ENCODE measurements around the gene KLF9.

Gene KLF9

GRCh38 chr9:70435948-70436347, 21.5 kb upstream of the KLF9 start:
- Mint-ChIP-seq H3K4me1 (peaks cover 9% of the 10 kb centered on the region), H3K4me3 (no peak overlapping the region), H3K36me3 (no peaks in the 10 kb centered on the region), H3K9me3 (no peaks in the 10 kb centered on the region), H3K27ac (no peak overlapping the region)
- ATAC-seq (no peak), DNase-seq (ENCODE audit: low spot score in 2 of 2) (no peak)

- no peak for DNase-seq (ENCODE audit: low spot score in 2 of 2)
- Mint-ChIP-seq H3K36me3 (no peaks in the 10 kb centered on the region), H3K4me1 (peaks cover 4% of the 10 kb centered on the region), H3K9me3 (no peaks in the 10 kb centered on the region), H3K4me3 (no peak overlapping the region), H3K27ac (no peak overlapping the region)
- no peak for ATAC-seq
Observed at GRCh38 chr9:70429899-70430298, 15.4 kb upstream of the KLF9 start.

- Mint-ChIP-seq H3K4me1 (peaks cover 8% of the 10 kb centered on the region), H3K4me3 (no peak overlapping the region), H3K9me3 (no peaks in the 10 kb centered on the region), H3K27ac (no peak overlapping the region), H3K36me3 (no peaks in the 10 kb centered on the region)
- DNase-seq (ENCODE audit: low spot score in 2 of 2) (no peak), ATAC-seq (no peak)
Observed at GRCh38 chr9:70428781-70429180, 14.3 kb upstream of the KLF9 start.

GRCh38 chr9:70427161-70427945, 12.9 kb upstream of the KLF9 start:
- H3K36me3 Mint-ChIP-seq, result no peaks in the 10 kb centered on the region
- H3K4me3 Mint-ChIP-seq, result no peak overlapping the region
- no peaks in the 10 kb centered on the region for H3K9me3 Mint-ChIP-seq
- no peak overlapping the region for H3K27ac Mint-ChIP-seq
- DNase-seq (ENCODE audit: low spot score in 2 of 2) (no peak), ATAC-seq (no peak)
- H3K4me1 Mint-ChIP-seq, result peaks cover 15% of the 10 kb centered on the region

- DNase-seq (ENCODE audit: low spot score in 2 of 2), result no peak
- peaks cover 11% of the 10 kb centered on the region for H3K36me3 Mint-ChIP-seq
- no peak overlapping the region for H3K4me3 Mint-ChIP-seq
- H3K9me3 Mint-ChIP-seq, result no peaks in the 10 kb centered on the region
- H3K4me1 Mint-ChIP-seq, result peaks cover 36% of the 10 kb centered on the region
- no peak for ATAC-seq
- no peak overlapping the region for H3K27ac Mint-ChIP-seq
Observed at GRCh38 chr9:70425192-70425591, 10.7 kb upstream of the KLF9 start.

GRCh38 chr9:70422371-70423043, 8.1 kb upstream of the KLF9 start:
- peaks cover 29% of the 10 kb centered on the region for H3K36me3 Mint-ChIP-seq
- no peak for DNase-seq (ENCODE audit: low spot score in 2 of 2)
- no peak overlapping the region for H3K27ac Mint-ChIP-seq
- ATAC-seq, result no peak
- no peaks in the 10 kb centered on the region for H3K9me3 Mint-ChIP-seq
- H3K4me3 Mint-ChIP-seq, result peak overlapping the region; percentile 92
- peaks cover 50% of the 10 kb centered on the region for H3K4me1 Mint-ChIP-seq

GRCh38 chr9:70421272-70422180, 7.1 kb upstream of the KLF9 start:
- Mint-ChIP-seq H3K4me1 (peaks cover 50% of the 10 kb centered on the region), H3K27ac (peak overlapping the region; percentile 99), H3K36me3 (peaks cover 29% of the 10 kb centered on the region), H3K4me3 (peak overlapping the region; percentile 92), H3K9me3 (no peaks in the 10 kb centered on the region)
- DNase-seq (ENCODE audit: low spot score in 2 of 2) (peak in 1 of 2 donors; percentile 53), ATAC-seq (no peak)

GRCh38 chr9:70420441-70421271, 6.2 kb upstream of the KLF9 start:
- peak; percentile 41 for ATAC-seq
- Mint-ChIP-seq H3K4me3 (peak overlapping the region; percentile 92), H3K27ac (peak overlapping the region; percentile 99), H3K9me3 (no peaks in the 10 kb centered on the region), H3K36me3 (peaks cover 29% of the 10 kb centered on the region), H3K4me1 (peaks cover 50% of the 10 kb centered on the region)
- peak; percentile 48 to 75 for DNase-seq (ENCODE audit: low spot score in 2 of 2)

GRCh38 chr9:70419556-70420440, 5.3 kb upstream of the KLF9 start:
- Mint-ChIP-seq H3K4me3 (peak overlapping the region; percentile 92), H3K27ac (peak overlapping the region; percentile 99), H3K9me3 (no peaks in the 10 kb centered on the region), H3K36me3 (peaks cover 29% of the 10 kb centered on the region), H3K4me1 (peaks cover 46% of the 10 kb centered on the region)
- ATAC-seq, result peak; percentile 75
- DNase-seq (ENCODE audit: low spot score in 2 of 2), result peak; percentile 62 to 89

GRCh38 chr9:70418822-70419555, 4.5 kb upstream of the KLF9 start:
- DNase-seq (ENCODE audit: low spot score in 2 of 2), result peak; percentile 77 to 94
- peak; percentile 68 for ATAC-seq
- H3K4me1 Mint-ChIP-seq, result peaks cover 51% of the 10 kb centered on the region
- no peaks in the 10 kb centered on the region for H3K9me3 Mint-ChIP-seq
- H3K27ac Mint-ChIP-seq, result peak overlapping the region; percentile 99
- peak overlapping the region; percentile 92 for H3K4me3 Mint-ChIP-seq
- peaks cover 31% of the 10 kb centered on the region for H3K36me3 Mint-ChIP-seq

GRCh38 chr9:70415476-70415875, 1.0 kb upstream of the KLF9 start:
- H3K27ac Mint-ChIP-seq, result no peak overlapping the region
- ATAC-seq (no peak), DNase-seq (ENCODE audit: low spot score in 2 of 2) (no peak)
- peaks cover 53% of the 10 kb centered on the region for H3K36me3 Mint-ChIP-seq
- peaks cover 39% of the 10 kb centered on the region for H3K4me1 Mint-ChIP-seq
- no peak overlapping the region for H3K4me3 Mint-ChIP-seq
- H3K9me3 Mint-ChIP-seq, result no peaks in the 10 kb centered on the region

GRCh38 chr9:70415041-70415440, 584 bp upstream of the KLF9 start:
- Mint-ChIP-seq H3K4me3 (peak overlapping the region; percentile 97), H3K36me3 (peaks cover 48% of the 10 kb centered on the region), H3K27ac (no peak overlapping the region), H3K4me1 (peaks cover 40% of the 10 kb centered on the region), H3K9me3 (no peaks in the 10 kb centered on the region)
- ATAC-seq, result no peak
- no peak for DNase-seq (ENCODE audit: low spot score in 2 of 2)

GRCh38 chr9:70413464-70413798, 1.0 kb downstream of the KLF9 start:
- peaks cover 37% of the 10 kb centered on the region for H3K4me1 Mint-ChIP-seq
- H3K4me3 Mint-ChIP-seq, result peak overlapping the region; percentile 97
- DNase-seq (ENCODE audit: low spot score in 2 of 2) (no peak), ATAC-seq (peak; percentile 47)
- no peaks in the 10 kb centered on the region for H3K9me3 Mint-ChIP-seq
- H3K36me3 Mint-ChIP-seq, result peaks cover 33% of the 10 kb centered on the region
- H3K27ac Mint-ChIP-seq, result peak overlapping the region; percentile 100
